Endothelial cell of umbilical vein (primary cell): ENCODE data around the gene VRK2.

Source experiments
- FOS ChIP-seq: IDR thresholded peaks from 2 replicates; pipeline ENCODE4 v1.6.1; 2011; ENCODE audit warnings: mild to moderate bottlenecking, low read length, moderate library complexity, borderline replicate concordance; ENCODE audit not compliant: insufficient read depth
- POLR2AphosphoS5 ChIP-seq: IDR thresholded peaks from 2 replicates; pipeline ENCODE4 v1.6.1; 2012; ENCODE audit warnings: low read depth, mild to moderate bottlenecking, control low read depth, low read length, moderate library complexity; ENCODE audit not compliant: insufficient read depth
- TF ChIP-seq, protein P1 (sequence below), 2 donors: IDR thresholded peaks; 1 replicate in 1 of 2; 2 replicates in 1 of 2; pipeline ENCODE4 v1.5.1; 2011; ENCODE audit warnings: low read length in 2 of 2, mild to moderate bottlenecking in 2 of 2, moderate library complexity in 2 of 2, control low read depth in 1 of 2, inconsistent platforms in 1 of 2, low read depth in 1 of 2; ENCODE audit not compliant: insufficient read depth in 1 of 2; ENCODE audit errors: extremely low read depth in 1 of 2

DNA sequence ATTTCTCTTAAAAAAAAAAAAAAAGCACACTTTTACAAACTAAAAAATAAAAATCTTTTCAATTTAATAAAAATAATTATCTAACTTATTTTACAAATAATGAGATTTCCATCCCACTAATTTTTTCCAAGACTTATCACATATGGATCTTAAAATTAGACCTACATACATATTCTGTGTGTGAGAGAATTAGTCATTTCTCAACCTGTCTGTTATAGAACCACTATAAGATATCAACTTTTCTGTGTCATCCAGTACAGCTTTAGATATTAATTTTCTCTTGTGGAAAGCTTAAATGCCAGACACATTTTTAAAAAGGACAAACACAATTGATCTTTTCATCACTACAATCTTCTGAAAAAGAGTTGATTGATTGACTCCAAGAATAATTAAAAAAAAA is 156.4 kb downstream of the VRK2 start:
- TF ChIP-seq POLR2AphosphoS5 (no peak), FOS (no peak)
- TF ChIP-seq, protein P1, sequence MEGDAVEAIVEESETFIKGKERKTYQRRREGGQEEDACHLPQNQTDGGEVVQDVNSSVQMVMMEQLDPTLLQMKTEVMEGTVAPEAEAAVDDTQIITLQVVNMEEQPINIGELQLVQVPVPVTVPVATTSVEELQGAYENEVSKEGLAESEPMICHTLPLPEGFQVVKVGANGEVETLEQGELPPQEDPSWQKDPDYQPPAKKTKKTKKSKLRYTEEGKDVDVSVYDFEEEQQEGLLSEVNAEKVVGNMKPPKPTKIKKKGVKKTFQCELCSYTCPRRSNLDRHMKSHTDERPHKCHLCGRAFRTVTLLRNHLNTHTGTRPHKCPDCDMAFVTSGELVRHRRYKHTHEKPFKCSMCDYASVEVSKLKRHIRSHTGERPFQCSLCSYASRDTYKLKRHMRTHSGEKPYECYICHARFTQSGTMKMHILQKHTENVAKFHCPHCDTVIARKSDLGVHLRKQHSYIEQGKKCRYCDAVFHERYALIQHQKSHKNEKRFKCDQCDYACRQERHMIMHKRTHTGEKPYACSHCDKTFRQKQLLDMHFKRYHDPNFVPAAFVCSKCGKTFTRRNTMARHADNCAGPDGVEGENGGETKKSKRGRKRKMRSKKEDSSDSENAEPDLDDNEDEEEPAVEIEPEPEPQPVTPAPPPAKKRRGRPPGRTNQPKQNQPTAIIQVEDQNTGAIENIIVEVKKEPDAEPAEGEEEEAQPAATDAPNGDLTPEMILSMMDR (IDR thresholded peaks at IDR 0.05; ENCODE audit: extremely low read depth in 1 of 2, insufficient read depth in 1 of 2, low read depth in 1 of 2, low read length in 2 of 2), result no peak
